Sciatic nerve (tissue), 2 donors: ENCODE measurements around the gene SLC16A1. TPM values are rescaled to one million over a fixed set of nuclear protein-coding genes. Genes with fewer than 3 reads are reported as not detected.

ENCODE experiments used
- ATAC-seq: fragments of 200-7000 bp; cut with Tn5 transposase; one replicate; pipeline ENCODE4 v1.9.1; 2020; ENCODE audit warnings: mild to moderate bottlenecking, moderate library complexity
- DNase-seq: peaks from one replicate; pipeline ENCODE4 v3.0.0-alpha.2; 2020; ENCODE audit warnings: low spot score
- intact Hi-C: fragments of 100-400 bp; cut with DNase I; formaldehyde crosslinking; loops from one replicate; pipeline ENCODE4 v1.14.2; 2022
- total RNA-seq: library from RNA; stranded (reverse); fragmentation: NEBNext Ultra II Directional; extraction: Animal tissue kit (Norgen Biotek cat#: 25700); gene quantifications from one replicate; pipeline ENCODE4 v1.2.1, GENCODE V29; 2021
- donor health status: DM: no; HTN: no; CAD: no.
- donor health status: DM: no; HTN: no; CAD: no.

SLC16A1 gene
- total RNA-seq, 1 donor from 2014 or later = 17.4 TPM

DNA sequence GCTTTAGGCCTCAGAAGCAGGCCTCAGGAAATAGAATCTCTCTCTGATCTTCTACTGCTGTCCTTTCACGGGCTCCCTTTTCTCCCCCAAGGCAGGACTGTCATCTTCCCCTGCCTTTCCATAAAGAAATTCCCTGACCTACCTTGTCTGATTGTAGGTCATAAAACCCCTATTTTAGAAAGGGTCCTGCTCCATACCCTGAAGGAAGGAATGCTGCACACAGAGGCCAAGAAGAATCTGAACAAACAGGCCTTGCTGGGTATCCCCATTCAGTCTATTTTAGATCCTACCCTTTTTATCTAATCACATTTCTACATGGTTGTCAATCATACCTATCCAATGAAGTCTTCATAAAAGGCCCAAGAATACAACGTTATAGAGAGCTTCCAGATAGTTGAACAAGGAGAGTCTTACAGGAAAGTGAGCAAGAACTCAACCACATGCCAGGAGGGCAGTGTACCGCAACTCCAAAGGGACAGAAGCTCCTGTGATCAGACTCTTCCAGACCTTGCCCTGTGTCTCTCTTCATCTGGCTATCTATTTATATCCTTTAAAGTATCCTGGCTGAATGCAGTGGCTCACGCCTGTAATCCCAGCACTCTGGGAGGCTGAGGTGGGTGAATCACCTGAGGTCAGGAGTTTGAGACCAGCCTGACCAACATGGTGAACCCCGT lies 93.1 kb downstream of the SLC16A1 start:
- DNase-seq (no peak), ATAC-seq (no peak)
- intact Hi-C loops = no loop called here

Other genes starting within 250 kb of the SLC16A1 start
- 241 TPM for gene RHOC, start 249.1 kb downstream of the SLC16A1 start, total RNA-seq
- gene PPM1J, start 240.9 kb downstream of the SLC16A1 start, total RNA-seq = 1.8 TPM
- gene LRIG2, start 117.0 kb upstream of the SLC16A1 start, total RNA-seq = 24.6 TPM